CD1c-positive myeloid dendritic cell (primary cell): Measurements from ENCODE around the gene SLC12A4.
"Not testable (repeated sequence)": the region's sequence is repeated elsewhere in the genome, so short reads cannot be mapped to it uniquely, and the experiment has no call there.

Source experiments
- DNase-seq: peaks from one replicate; pipeline ENCODE4 v3.0.0-alpha.2; 2016; ENCODE audit errors: extremely low spot score

SLC12A4 gene

DNA sequence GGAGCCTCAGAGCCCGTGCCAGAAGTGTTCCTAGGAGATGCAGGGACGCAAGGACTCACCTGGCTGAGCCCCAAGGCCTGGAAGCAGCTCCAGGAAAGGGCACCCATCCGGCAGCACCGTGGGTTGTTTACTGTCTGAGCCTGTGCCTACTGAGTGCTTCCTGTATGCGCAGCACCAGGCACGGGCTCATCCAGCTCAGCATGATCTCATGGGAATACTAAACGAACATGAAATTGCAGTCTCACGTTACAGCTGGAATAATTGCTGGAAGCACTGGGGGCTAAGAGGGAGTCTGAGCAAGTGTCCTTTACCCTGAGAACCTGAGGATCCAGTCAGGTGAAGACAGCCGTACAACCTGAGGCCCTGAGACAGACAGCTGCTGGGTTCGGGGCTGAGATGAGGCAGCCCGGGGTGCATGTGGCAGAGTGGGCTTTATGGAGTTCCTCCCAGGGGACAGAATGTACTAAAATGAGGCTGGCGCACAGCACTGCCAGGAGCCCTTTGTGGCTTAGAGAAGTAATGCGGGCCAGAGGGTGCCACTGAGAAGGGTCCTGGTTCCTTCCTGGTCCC lies 42.2 kb downstream of the SLC12A4 start:
- no peak for DNase-seq

- no peak for DNase-seq
These were observed 44.1 kb downstream of the SLC12A4 start for GRCh38 chr16:67924140-67924906.

DNA sequence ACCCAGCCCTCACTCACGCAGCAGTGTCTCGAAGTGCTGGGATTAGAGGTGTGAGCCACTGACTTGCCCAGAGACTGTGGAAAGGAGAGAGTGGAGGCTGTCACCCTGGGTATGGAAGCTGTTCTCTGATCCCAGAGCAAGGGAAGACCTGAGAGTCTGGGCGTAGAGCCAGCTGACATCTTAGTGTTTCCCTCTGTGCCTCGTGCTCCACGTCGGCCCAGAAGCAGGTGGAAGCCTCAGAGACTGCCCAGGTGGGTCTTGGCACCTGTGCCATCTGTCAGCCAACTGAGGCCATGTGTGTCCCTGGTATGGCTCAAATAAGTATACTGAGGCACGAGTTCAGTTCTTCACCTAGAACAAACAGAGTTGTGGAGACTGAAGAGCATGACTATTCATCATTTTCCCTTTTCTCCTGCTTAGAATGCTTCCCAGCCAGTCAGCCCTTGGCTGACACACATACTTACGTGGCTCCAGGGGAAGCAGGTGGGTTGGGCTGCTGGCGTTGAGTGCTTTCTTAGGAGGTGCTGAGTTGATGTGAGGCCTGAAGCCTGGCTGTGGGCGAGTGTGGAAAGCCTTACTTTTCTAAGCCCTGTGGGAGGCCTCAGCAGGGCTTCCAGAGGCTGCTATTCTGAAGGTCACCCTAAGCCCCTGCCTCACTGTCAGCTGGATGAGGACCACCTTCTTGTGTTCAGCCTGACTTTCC lies 44.9 kb downstream of the SLC12A4 start:
- no peak for DNase-seq

DNA sequence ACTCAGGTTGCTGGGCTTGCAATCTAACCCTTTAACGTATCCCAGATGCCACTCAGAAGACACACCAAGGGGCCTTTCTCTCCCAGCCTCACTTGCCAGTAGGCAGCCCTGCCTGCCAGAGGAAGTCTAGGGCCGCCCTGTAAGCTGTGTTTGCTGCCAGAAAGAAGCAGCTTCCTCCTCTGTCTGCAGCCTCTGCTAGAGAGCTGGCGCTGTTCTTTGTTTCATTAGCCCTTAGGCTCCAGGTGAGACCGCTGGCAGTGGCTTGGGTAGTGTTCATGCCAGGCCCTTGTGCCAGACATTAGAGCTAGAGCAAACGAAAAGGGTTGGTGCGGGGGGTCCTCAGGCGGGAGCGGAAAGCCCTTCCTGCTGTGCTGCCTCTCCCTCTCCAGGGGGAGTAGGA lies 45.7 kb downstream of the SLC12A4 start:
- no peak for DNase-seq

- no peak for DNase-seq
These were observed 46.2 kb downstream of the SLC12A4 start for GRCh38 chr16:67922221-67922620.

- no peak for DNase-seq
These were observed 48.7 kb downstream of the SLC12A4 start for GRCh38 chr16:67919622-67920221.

DNA sequence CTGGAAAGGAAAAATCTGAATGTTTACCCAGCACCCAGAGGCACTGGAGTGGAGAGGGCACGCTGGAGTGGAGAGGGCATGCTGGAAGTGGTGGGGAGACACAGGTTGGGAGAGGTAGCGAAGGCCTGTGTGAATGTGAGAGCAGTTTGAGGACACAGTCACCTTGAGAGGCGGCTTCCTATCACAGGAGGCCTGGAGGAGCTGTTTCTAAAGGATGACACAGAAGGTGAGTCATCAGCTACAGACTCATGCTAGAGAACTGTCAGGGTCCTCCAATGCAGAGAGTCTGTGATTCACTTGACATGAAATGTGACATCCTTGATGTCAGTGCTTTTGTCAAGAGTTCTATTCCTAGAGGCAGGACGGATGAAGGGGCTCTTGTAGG lies 50.6 kb downstream of the SLC12A4 start:
- DNase-seq, result no peak

GRCh38 chr16:67917140-67917851 lies 51.1 kb downstream of the SLC12A4 start:
- DNase-seq, result no peak

DNA sequence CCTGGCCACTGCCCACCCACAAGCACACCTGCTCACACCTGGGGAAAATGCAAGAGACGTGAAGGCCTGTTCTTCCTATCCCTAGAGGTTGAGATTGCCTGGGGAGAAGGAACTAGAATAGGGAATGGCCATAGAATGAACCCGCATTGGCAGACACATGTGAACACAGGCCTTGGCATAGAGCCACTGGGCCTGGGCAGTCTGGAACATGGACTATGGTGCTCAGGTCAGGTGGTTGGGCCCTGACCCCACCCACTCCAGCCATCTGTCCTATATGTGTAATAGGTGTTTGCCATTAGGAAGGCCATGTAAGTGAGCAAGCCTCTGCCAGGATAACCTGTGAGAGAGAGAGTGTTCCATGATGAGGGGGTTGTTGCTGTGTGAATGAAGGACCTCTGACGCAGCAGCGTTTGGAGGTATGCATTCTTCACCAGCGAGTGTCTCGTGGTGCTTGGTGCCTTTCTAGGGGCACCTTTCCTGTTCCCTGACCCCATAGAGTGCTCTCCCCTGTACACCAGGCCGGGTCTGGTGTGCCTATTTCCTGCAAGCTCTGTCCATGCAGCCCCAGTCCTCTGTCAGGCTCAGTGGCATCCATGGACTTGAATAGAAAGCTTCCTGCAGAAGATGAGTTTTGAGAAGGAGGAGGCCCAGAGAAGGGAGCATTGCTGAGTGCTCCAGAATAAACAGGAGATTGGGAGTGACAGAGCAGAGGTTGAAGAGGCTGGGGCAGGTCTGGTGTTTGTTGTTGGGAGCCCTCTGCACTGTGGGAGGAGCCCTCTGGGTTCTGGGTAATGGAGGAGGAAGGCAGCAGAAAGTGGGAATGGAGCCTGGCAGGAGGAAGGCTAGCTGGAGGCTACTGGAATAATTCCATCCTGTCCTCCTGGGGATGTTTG lies 52.4 kb downstream of the SLC12A4 start:
- no peak for DNase-seq

GRCh38 chr16:67915496-67915769 lies 53.0 kb downstream of the SLC12A4 start:
- not testable (repeated sequence) for DNase-seq

- DNase-seq, result no peak
These were observed 53.5 kb downstream of the SLC12A4 start for GRCh38 chr16:67914758-67915495.

DNA sequence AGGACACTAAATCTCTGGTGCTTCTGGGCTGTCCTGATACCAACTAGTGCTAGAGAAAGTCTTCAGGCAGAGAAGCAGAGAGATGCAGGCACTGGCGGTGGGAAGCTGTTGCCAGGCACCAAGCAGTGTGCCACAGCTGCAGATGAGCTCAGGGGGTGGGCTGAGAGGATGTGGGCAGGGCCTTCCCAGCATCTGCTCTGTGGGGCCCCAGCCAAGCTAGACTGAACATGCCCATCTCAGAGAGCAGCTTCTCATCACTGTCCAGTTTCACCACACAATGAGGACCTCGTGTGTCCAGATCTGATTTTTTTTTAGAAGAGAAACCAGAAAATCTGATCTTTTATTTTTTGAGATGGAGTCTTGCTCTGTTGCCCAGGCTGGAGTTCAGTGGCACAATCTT lies 58.3 kb downstream of the SLC12A4 start:
- DNase-seq, result no peak

DNA sequence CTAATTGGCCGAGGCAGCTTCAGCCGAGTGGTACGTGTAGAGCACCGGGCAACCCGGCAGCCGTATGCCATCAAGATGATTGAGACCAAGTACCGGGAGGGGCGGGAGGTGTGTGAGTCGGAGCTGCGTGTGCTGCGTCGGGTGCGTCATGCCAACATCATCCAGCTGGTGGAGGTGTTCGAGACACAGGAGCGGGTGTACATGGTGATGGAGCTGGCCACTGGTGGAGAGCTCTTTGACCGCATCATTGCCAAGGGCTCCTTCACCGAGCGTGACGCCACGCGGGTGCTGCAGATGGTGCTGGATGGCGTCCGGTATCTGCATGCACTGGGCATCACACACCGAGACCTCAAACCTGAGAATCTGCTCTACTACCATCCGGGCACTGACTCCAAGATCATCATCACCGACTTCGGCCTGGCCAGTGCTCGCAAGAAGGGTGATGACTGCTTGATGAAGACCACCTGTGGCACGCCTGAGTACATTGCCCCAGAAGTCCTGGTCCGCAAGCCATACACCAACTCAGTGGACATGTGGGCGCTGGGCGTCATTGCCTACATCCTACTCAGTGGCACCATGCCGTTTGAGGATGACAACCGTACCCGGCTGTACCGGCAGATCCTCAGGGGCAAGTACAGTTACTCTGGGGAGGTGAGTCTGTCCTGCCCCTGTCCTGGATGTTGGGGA lies 59.2 kb downstream of the SLC12A4 start:
- no peak for DNase-seq

GRCh38 chr16:67907397-67908180 lies 60.8 kb downstream of the SLC12A4 start:
- DNase-seq, result no peak

- DNase-seq, result no peak
These were observed 65.6 kb downstream of the SLC12A4 start for GRCh38 chr16:67902831-67903230.

- DNase-seq, result no peak
These were observed 66.7 kb downstream of the SLC12A4 start for GRCh38 chr16:67901734-67902133.

DNA sequence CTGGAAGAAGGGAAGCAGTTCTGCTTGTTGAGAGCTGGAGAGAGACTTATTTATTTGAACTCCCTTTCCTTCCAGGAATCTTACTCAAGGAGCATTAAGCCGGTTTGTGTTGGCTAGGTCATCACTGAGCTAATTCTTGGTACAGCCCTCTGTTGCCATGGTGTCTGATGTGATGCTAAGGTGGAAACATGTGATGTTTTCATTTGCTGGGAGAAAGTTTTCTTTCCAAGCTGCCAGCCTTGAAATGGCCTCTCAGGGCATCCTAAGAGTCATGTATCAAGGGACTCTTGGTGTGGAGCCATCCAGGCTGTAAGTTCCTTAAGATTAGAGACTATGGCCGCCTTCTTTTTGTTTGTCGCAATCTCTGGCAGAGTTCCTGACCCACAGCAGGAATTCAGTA lies 71.2 kb downstream of the SLC12A4 start:
- no peak for DNase-seq

DNA sequence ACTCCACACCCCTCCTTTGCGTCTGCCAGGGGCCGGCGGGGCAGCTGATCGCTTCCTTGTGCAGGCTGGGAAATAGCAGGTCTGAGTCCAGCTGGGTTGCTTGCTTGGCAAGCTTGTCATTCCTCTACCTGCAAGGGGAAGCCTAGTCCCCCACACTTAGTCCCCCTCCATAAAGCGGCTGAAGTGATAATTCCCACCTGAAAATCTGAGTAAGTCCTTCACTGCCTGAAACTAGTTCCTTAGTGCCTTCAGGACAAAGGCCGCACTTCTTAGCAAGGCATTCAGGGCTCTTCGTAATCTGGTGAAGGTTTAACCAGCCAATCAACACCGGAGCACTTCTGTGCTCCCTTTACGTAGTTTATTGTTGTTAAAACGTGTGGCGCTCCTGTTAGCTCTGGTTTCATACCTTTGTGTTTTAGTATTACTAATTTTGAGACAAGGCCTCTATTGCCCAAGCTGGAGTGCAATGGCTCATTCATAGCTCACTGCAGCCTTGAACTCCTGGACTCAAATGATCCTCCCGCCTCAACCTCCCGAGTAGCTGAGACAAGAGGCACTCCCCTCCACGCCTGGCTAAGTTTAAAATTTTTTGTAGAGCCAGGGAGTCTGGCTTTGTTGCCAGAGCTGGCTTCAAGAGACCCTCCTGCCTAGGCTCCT lies 74.6 kb downstream of the SLC12A4 start:
- no peak for DNase-seq
